Neural progenitor cell (in vitro differentiated cells): ENCODE results near the gene BPHL. TPM values are rescaled to one million over a fixed set of nuclear protein-coding genes. Genes with fewer than 3 reads are reported as not detected.

ENCODE experiments used
- DNase-seq: peaks from one replicate; pipeline ENCODE4 v3.0.0-alpha.2; 2016; ENCODE audit warnings: low spot score
- H2AFZ ChIP-seq: fragments of 200-600 bp; sonication (generic); replicated peaks from 2 replicates; pipeline ENCODE4 v1.6.1; 2016; ENCODE audit warnings: antibody characterized with exemption
- H3F3A ChIP-seq: fragments of 200-600 bp; sonication (generic); 2 replicates; pipeline ENCODE4 v1.6.1; 2016; ENCODE audit warnings: antibody characterized with exemption, low read depth
- H3K27ac ChIP-seq: fragments of 200-600 bp; sonication (generic); 2 replicates; pipeline ENCODE4 v1.5.1; 2016; ENCODE audit warnings: mild to moderate bottlenecking
- H3K27me3 ChIP-seq: fragments of 200-600 bp; sonication (generic); 2 replicates; pipeline ENCODE4 v1.6.1; 2016; ENCODE audit warnings: mild to moderate bottlenecking, moderate library complexity
- H3K36me3 ChIP-seq: fragments of 200-600 bp; sonication (generic); 2 replicates; pipeline ENCODE4 v1.5.1; 2016
- H3K4me1 ChIP-seq: fragments of 200-600 bp; sonication (generic); 2 replicates; pipeline ENCODE4 v1.6.1; 2016; ENCODE audit warnings: mixed run types
- H3K4me2 ChIP-seq: fragments of 200-600 bp; sonication (generic); 2 replicates; pipeline ENCODE4 v1.6.1; 2016
- H3K4me3 ChIP-seq: fragments of 200-600 bp; sonication (generic); 2 replicates; pipeline ENCODE4 v1.5.1; 2016
- H3K79me2 ChIP-seq: fragments of 200-600 bp; sonication (generic); 2 replicates; pipeline ENCODE4 v1.6.1; 2016; ENCODE audit warnings: low read depth
- H3K9ac ChIP-seq: fragments of 200-600 bp; sonication (generic); 2 replicates; pipeline ENCODE4 v1.6.1; 2016
- H3K9me3 ChIP-seq: fragments of 200-600 bp; sonication (generic); 2 replicates; pipeline ENCODE4 v1.5.1; 2016; ENCODE audit warnings: low read depth
- H4K20me1 ChIP-seq: fragments of 200-600 bp; sonication (generic); 2 replicates; pipeline ENCODE4 v1.6.1; 2016; ENCODE audit warnings: low read depth
- H3K27ac Mint-ChIP-seq: 3 replicates; pipeline ENCODE4 v1.8.0; 2021; ENCODE audit warnings: mixed read lengths
- H3K27me3 Mint-ChIP-seq: 2 replicates; pipeline ENCODE4 v1.8.0; 2022; ENCODE audit warnings: low read depth, mild to moderate bottlenecking, inconsistent platforms, moderate library complexity, mixed read lengths; ENCODE audit not compliant: insufficient read depth
- H3K36me3 Mint-ChIP-seq: 3 replicates; pipeline ENCODE4 v1.8.0; 2021; ENCODE audit warnings: mixed read lengths
- H3K4me1 Mint-ChIP-seq: 3 replicates; pipeline ENCODE4 v1.8.0; 2021; ENCODE audit warnings: mixed read lengths
- H3K4me3 Mint-ChIP-seq: 3 replicates; pipeline ENCODE4 v1.8.0; 2021; ENCODE audit warnings: mild to moderate bottlenecking, moderate library complexity, mixed read lengths
- H3K9me3 Mint-ChIP-seq: 3 replicates; pipeline ENCODE4 v1.8.0; 2020; ENCODE audit warnings: mixed read lengths
- EZH2 ChIP-seq: fragments of 200-600 bp; sonication (generic); IDR thresholded peaks from 2 replicates; pipeline ENCODE4 v1.6.1; 2017; ENCODE audit warnings: antibody characterized with exemption, mild to moderate bottlenecking, moderate library complexity
- EZH2phosphoT487 ChIP-seq: fragments of 200-600 bp; sonication (generic); IDR thresholded peaks from 2 replicates; pipeline ENCODE4 v1.6.1; 2017; ENCODE audit warnings: antibody characterized with exemption
- total RNA-seq: library from RNA; depleted of rRNA; stranded (reverse); fragments of >200 nt; gene quantifications from 2 replicates; pipeline ENCODE4 v1.2.3, GENCODE V29; 2015; ENCODE audit warnings: low replicate concordance
- TF ChIP-seq, protein P1 (sequence below): fragments of 200-600 bp; sonication (generic); IDR thresholded peaks from 2 replicates; pipeline ENCODE4 v1.5.1; 2017; ENCODE audit warnings: antibody characterized with exemption, mild to moderate bottlenecking

The BPHL gene
- total RNA-seq, 1 donor from 2014 or later = 44.5 TPM

DNA sequence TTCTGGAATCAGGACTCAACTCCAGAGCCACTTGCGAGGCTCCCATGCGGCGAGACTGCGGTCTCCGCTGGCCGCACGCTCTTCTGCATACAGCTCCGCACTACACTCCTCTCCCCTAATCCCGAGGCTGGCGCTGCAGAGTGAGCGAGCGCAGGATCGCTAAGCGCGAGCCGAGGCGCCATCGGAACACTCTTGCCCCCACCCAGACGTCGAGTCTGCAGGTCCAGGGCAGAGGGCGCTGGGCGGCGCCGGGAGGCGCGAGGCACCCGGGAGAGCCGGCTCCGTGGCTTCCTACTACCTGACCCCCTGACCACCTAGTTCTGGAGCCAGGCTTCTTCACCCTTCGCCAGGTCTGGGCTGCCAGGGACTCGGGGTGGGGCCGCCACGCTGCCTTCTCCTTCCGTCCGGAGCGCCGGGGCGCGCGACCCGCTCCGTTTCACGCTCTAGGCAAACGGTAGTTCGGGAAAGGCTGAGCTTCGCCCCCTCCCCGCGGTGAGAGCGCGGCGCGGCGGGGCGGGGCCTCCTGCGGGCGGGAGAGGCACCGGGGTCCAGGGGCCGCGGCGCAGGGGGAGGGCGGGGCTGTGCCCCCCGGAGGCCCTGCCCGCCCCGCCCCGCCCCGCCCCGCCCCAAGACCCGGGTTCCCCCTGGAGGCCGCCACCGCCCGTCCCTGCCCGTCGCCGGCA lies 44.2 kb downstream of the BPHL start:
- peaks cover 79% of the 10 kb centered on the region for H3K4me1 ChIP-seq
- H3K9me3 ChIP-seq = no peaks in the 10 kb centered on the region
- H3K79me2 ChIP-seq = no peaks in the 10 kb centered on the region
- H3K4me1 Mint-ChIP-seq = peaks cover 39% of the 10 kb centered on the region
- peak overlapping the region; percentile 90 for H3K4me3 Mint-ChIP-seq
- DNase-seq = peak; percentile 93
- peak overlapping the region; percentile 94 for H3K27ac Mint-ChIP-seq
- peak overlapping the region; percentile 23 for H3K27ac ChIP-seq
- TF ChIP-seq EZH2phosphoT487 (no peak), EZH2 (peak; percentile 54)
- TF ChIP-seq, protein P1, sequence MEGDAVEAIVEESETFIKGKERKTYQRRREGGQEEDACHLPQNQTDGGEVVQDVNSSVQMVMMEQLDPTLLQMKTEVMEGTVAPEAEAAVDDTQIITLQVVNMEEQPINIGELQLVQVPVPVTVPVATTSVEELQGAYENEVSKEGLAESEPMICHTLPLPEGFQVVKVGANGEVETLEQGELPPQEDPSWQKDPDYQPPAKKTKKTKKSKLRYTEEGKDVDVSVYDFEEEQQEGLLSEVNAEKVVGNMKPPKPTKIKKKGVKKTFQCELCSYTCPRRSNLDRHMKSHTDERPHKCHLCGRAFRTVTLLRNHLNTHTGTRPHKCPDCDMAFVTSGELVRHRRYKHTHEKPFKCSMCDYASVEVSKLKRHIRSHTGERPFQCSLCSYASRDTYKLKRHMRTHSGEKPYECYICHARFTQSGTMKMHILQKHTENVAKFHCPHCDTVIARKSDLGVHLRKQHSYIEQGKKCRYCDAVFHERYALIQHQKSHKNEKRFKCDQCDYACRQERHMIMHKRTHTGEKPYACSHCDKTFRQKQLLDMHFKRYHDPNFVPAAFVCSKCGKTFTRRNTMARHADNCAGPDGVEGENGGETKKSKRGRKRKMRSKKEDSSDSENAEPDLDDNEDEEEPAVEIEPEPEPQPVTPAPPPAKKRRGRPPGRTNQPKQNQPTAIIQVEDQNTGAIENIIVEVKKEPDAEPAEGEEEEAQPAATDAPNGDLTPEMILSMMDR = peak; percentile 25
- H3K4me3 ChIP-seq = peak overlapping the region; percentile 51
- peaks cover 95% of the 10 kb centered on the region for H3F3A ChIP-seq
- H3K27me3 Mint-ChIP-seq = peaks cover 6% of the 10 kb centered on the region
- no peak overlapping the region for H3K9ac ChIP-seq
- H3K9me3 Mint-ChIP-seq = peaks cover under 1% of the 10 kb centered on the region
- no peaks in the 10 kb centered on the region for H3K36me3 ChIP-seq
- no peaks in the 10 kb centered on the region for H3K27me3 ChIP-seq
- H3K4me2 ChIP-seq = peak overlapping the region; percentile 84
- H3K36me3 Mint-ChIP-seq = no peaks in the 10 kb centered on the region
- peaks cover 7% of the 10 kb centered on the region for H4K20me1 ChIP-seq
- H2AFZ ChIP-seq = peak overlapping the region; percentile 23

DNA sequence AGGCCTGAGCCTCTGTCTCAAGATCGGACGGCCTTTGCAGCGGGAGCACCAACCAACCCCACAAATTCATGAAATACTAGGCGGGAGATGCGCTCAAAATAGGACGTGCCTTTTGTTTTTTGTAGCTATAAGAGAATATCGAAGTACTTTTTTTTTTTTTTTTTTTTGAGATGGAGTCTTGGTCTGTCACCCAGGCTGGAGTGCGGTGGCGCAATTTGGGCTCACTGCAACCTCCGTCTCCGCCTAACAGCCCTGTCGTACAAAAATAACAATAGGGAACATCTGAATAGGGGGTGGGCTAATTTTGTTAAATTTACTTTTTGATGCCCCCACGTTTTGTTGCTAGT lies 44.7 kb downstream of the BPHL start:
- Histone ChIP-seq H3K9me3 (no peaks in the 10 kb centered on the region), H3K4me2 (peak overlapping the region; percentile 84), H3K4me1 (peaks cover 79% of the 10 kb centered on the region), H3K27me3 (no peaks in the 10 kb centered on the region), H3K79me2 (no peaks in the 10 kb centered on the region), H2AFZ (no peak overlapping the region), H3K4me3 (peak overlapping the region; percentile 51), H3K9ac (no peak overlapping the region), H3F3A (peaks cover 93% of the 10 kb centered on the region), H3K36me3 (no peaks in the 10 kb centered on the region), H4K20me1 (peaks cover 7% of the 10 kb centered on the region), H3K27ac (no peak overlapping the region)
- Mint-ChIP-seq H3K4me3 (peak overlapping the region; percentile 84), H3K4me1 (peaks cover 37% of the 10 kb centered on the region), H3K27me3 (peaks cover 5% of the 10 kb centered on the region), H3K9me3 (peaks cover 2% of the 10 kb centered on the region), H3K36me3 (no peaks in the 10 kb centered on the region), H3K27ac (peak overlapping the region; percentile 39)
- TF ChIP-seq EZH2phosphoT487 (no peak), EZH2 (no peak)
- TF ChIP-seq, protein P1 = no peak
- DNase-seq = no peak

DNA sequence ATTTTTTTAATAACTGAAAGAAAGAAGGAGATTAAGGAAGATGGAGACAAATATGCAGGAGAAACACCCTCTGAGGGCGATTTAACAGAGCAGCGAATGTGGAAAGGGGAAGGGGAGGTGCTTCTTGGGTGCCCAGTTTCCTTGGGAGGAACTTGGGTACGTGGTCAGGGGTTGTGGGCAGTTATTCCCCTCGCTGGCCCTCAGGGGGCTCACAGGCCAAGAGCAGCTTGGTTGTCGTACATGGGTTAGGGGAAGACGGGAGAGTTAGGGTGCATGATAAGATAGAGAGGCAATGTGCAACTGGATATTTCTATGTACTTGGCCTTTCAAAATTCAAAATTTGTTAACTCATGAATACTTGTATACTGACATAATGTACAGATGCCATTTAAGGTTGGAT lies 45.9 kb downstream of the BPHL start:
- Histone ChIP-seq H3K27me3 (no peaks in the 10 kb centered on the region), H3K27ac (no peak overlapping the region), H3K4me3 (no peak overlapping the region), H3K9me3 (no peaks in the 10 kb centered on the region), H3K9ac (no peak overlapping the region), H3K4me1 (peaks cover 71% of the 10 kb centered on the region), H3K36me3 (no peaks in the 10 kb centered on the region), H3K79me2 (no peaks in the 10 kb centered on the region), H2AFZ (no peak overlapping the region), H3K4me2 (no peak overlapping the region), H3F3A (peaks cover 83% of the 10 kb centered on the region), H4K20me1 (no peaks in the 10 kb centered on the region)
- Mint-ChIP-seq H3K4me3 (peak overlapping the region; percentile 64), H3K36me3 (no peaks in the 10 kb centered on the region), H3K4me1 (peaks cover 35% of the 10 kb centered on the region), H3K27ac (peak overlapping the region; percentile 86), H3K27me3 (peaks cover 2% of the 10 kb centered on the region), H3K9me3 (peaks cover 2% of the 10 kb centered on the region)
- DNase-seq = no peak
- TF ChIP-seq, protein P1 = peak; percentile 20
- no peak for TF ChIP-seq EZH2
